ENCODE measurements around the gene IFRD2.
"Not testable (repeated sequence)": the region's sequence is repeated elsewhere in the genome, so short reads cannot be mapped to it uniquely, and the experiment has no call there.

Gene IFRD2

DNA sequence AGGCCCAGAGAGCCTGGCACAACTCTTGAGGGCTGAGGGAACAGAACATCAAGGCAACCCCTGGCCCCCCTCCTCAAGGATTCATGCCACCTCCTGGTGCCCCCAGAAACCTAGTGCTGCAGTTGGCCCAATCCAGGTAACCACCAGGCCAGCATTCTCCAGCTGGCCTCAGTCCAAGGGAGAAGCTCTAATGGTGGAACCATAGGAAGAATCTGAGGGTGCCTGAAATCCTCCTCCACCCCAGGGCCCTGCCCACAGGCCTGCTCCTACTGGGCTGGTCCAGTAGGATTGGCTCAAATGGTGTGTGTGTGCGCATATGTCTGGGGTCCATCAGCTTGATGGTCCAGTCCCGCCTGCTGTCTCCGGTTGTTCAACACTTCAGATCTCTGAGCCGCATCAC lies 22.6 kb upstream of the IFRD2 start:
- no peaks in the 10 kb centered on the region for H3K27me3 ChIP-seq (ENCODE audit: insufficient read depth, low read length, poor library complexity)
- H3K4ac ChIP-seq (ENCODE audit: low read depth, low read length), result no peak overlapping the region
- H3K18ac ChIP-seq (ENCODE audit: low read length), result no peak overlapping the region
- no peak overlapping the region for H2AK5ac ChIP-seq (ENCODE audit: low read length)
- no peak overlapping the region for H2BK120ac ChIP-seq (ENCODE audit: low read depth, low read length)
- H3K4me1 ChIP-seq (ENCODE audit: control insufficient read depth, low read depth, low read length), result peaks cover 9% of the 10 kb centered on the region
- no peak overlapping the region for H3K4me2 ChIP-seq (ENCODE audit: low read length)
- peaks cover 10% of the 10 kb centered on the region for H3K36me3 ChIP-seq (ENCODE audit: control insufficient read depth, insufficient read depth, low read length)
- peak overlapping the region; percentile 87 for H2BK5ac ChIP-seq (ENCODE audit: low read length)
- H4K8ac ChIP-seq (ENCODE audit: low read depth, low read length), result no peak overlapping the region
- H4K5ac ChIP-seq (ENCODE audit: low read length), result no peak overlapping the region
- no peak overlapping the region for H3K23ac ChIP-seq (ENCODE audit: low read length)
- no peak overlapping the region for H3K9ac ChIP-seq (ENCODE audit: low read length)
- H3K56ac ChIP-seq (ENCODE audit: low read length), result peak overlapping the region; percentile 78
- no CpG with 5 or more reads among the region's 4 CpGs for WGBS (ENCODE audit: extremely low coverage, insufficient coverage, low lambda C conversion rate)
- H3K79me2 ChIP-seq (ENCODE audit: control insufficient read depth, insufficient read depth, low read length), result peaks cover 16% of the 10 kb centered on the region
- H3K27ac ChIP-seq (ENCODE audit: low read depth, low read length), result peak overlapping the region; percentile 51
- H2BK15ac ChIP-seq (replicated peaks; ENCODE audit: low read depth), result no peak overlapping the region
- no peak overlapping the region for H3K4me3 ChIP-seq (ENCODE audit: low read length)
- DNase-seq, result no peak
- H3K79me1 ChIP-seq (ENCODE audit: low read length), result peaks cover 19% of the 10 kb centered on the region

GRCh38 chr3:50314342-50314741 lies 22.1 kb upstream of the IFRD2 start:
- Histone ChIP-seq H3K9ac (ENCODE audit: low read length) (peak overlapping the region; percentile 22), H3K4me2 (ENCODE audit: low read length) (peak overlapping the region; percentile 7), H4K5ac (ENCODE audit: low read length) (no peak overlapping the region), H3K56ac (ENCODE audit: low read length) (peak overlapping the region; percentile 78), H2BK120ac (ENCODE audit: low read depth, low read length) (no peak overlapping the region), H3K79me1 (ENCODE audit: low read length) (peaks cover 15% of the 10 kb centered on the region), H3K18ac (ENCODE audit: low read length) (no peak overlapping the region), H3K27ac (ENCODE audit: low read depth, low read length) (peak overlapping the region; percentile 51), H3K4me1 (ENCODE audit: control insufficient read depth, low read depth, low read length) (peaks cover 9% of the 10 kb centered on the region), H3K23ac (ENCODE audit: low read length) (no peak overlapping the region), H4K8ac (ENCODE audit: low read depth, low read length) (no peak overlapping the region), H3K27me3 (ENCODE audit: insufficient read depth, low read length, poor library complexity) (no peaks in the 10 kb centered on the region), H2AK5ac (ENCODE audit: low read length) (peak overlapping the region; percentile 15), H2BK15ac (replicated peaks; ENCODE audit: low read depth) (no peak overlapping the region), H3K4me3 (ENCODE audit: low read length) (no peak overlapping the region), H3K4ac (ENCODE audit: low read depth, low read length) (peak overlapping the region; percentile 2), H2BK5ac (ENCODE audit: low read length) (peak overlapping the region; percentile 87), H3K79me2 (ENCODE audit: control insufficient read depth, insufficient read depth, low read length) (peaks cover 12% of the 10 kb centered on the region), H3K36me3 (ENCODE audit: control insufficient read depth, insufficient read depth, low read length) (peaks cover 6% of the 10 kb centered on the region)
- WGBS (ENCODE audit: extremely low coverage, insufficient coverage, low lambda C conversion rate), result no CpG with 5 or more reads among the region's 3 CpGs
- peak; percentile 23 for DNase-seq

DNA sequence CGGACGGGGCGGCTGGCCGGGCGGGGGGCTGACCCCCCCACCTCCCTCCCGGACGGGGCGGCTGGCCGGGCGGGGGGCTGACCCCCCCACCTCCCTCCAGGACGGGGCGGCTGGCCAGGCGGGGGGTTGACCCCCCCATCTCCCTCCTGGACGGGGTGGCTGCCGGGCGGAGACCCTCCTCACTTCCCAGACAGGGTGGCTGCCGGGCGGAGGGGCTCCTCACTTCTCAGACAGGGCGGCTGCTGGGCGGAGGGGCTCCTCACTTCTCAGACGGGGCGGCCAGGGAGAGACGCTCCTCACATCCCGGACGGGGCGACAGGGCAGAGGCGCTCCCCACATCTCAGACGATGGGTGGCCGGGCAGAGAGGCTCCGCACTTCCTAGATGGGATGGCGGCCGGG lies 19.8 kb upstream of the IFRD2 start:
- H3K4me1 ChIP-seq (ENCODE audit: control insufficient read depth, low read depth, low read length); H3K36me3 ChIP-seq (ENCODE audit: control insufficient read depth, insufficient read depth, low read length); H4K8ac ChIP-seq (ENCODE audit: low read depth, low read length); H3K4me3 ChIP-seq (ENCODE audit: low read length); H3K23ac ChIP-seq (ENCODE audit: low read length); H3K4me2 ChIP-seq (ENCODE audit: low read length); H3K56ac ChIP-seq (ENCODE audit: low read length); H3K9ac ChIP-seq (ENCODE audit: low read length); H3K18ac ChIP-seq (ENCODE audit: low read length); H3K79me2 ChIP-seq (ENCODE audit: control insufficient read depth, insufficient read depth, low read length); H2BK15ac ChIP-seq (replicated peaks; ENCODE audit: low read depth); H4K5ac ChIP-seq (ENCODE audit: low read length); H3K27me3 ChIP-seq (ENCODE audit: insufficient read depth, low read length, poor library complexity); H2BK5ac ChIP-seq (ENCODE audit: low read length); H3K27ac ChIP-seq (ENCODE audit: low read depth, low read length); H3K4ac ChIP-seq (ENCODE audit: low read depth, low read length); H2BK120ac ChIP-seq (ENCODE audit: low read depth, low read length); DNase-seq; H2AK5ac ChIP-seq (ENCODE audit: low read length); H3K79me1 ChIP-seq (ENCODE audit: low read length): not testable (repeated sequence)
- WGBS (ENCODE audit: extremely low coverage, insufficient coverage, low lambda C conversion rate), result no CpG with 5 or more reads among the region's 32 CpGs

DNA sequence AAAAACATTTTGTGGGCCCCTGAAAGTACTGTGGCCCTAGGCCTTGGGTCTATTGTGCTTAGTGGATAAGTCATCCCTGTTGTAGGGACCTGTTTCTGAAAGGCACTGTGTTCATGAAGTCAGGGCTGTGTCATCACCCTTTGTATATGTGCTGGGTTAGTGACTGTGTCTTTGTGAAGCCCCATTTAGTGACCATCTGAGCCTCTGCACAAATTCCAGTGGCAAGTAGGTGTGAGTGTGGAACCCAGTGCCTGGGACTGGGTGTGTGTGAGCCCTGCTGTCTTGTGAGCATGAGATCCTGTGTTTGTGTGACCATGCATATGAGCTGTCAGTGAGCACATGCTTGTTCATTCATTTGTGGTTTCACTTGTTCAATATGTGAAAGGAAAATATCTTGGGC lies 12.4 kb upstream of the IFRD2 start:
- H3K4me2 ChIP-seq (ENCODE audit: low read length), result no peak overlapping the region
- DNase-seq, result no peak

DNA sequence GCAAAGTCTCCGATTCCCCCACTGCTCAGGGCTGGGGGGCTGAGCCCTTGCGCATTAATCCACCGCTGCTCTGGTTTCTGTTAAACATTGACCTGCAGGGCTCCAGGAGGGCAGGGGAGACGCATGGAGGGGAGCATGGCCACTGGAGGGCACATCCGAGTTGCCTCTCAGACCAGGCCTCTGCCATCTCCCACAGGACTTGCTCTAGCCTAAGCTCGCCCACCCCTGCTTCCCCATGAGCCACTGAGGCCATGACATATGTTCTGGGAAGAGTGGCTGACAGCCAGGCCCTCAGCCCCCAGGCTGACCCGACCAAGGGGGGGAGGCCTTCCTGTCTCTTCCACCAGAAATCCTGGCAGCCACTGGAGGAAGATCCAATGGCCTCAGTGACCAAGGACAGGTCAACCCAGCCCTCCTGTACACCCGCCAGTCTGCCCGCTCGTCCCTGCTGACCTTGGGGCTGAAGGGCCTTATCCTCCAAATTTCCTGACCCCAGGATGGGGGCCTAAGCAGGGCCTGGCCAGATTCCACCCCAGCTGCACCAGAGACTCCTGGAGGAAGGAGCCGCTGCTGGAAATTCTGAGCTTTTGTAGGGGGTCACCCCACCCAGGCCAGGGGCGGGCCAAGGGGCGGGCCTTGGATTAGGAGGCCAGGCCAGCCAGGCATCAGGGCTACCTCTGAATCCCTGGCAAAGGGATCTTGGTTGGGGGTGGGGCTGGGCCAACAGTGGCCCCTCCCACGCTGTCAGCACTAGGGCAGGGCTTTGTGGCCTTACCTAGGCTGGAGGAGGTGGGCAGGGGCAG lies 11.0 kb upstream of the IFRD2 start, which contains the start of gene HYAL1:
Gene HYAL1, minus strand, starts transcription at position 562 of the 803 bp plus-strand sequence. CDS start 618 bp downstream, outside the sequence.
- H4K8ac ChIP-seq (ENCODE audit: low read depth, low read length), result no peak within 1 kb of the TSS
- H3K4me1 ChIP-seq (ENCODE audit: control insufficient read depth, low read depth, low read length), result peaks cover 6% of the 10 kb centered on the region
- no peaks in the 10 kb centered on the region for H3K79me1 ChIP-seq (ENCODE audit: low read length)
- H3K27me3 ChIP-seq (ENCODE audit: insufficient read depth, low read length, poor library complexity), result no peaks in the 10 kb centered on the region
- peak within 1 kb of the TSS; percentile 25 for H3K9ac ChIP-seq (ENCODE audit: low read length)
- no peaks in the 10 kb centered on the region for H3K36me3 ChIP-seq (ENCODE audit: control insufficient read depth, insufficient read depth, low read length)
- H3K4me3 ChIP-seq (ENCODE audit: low read length), result no peak within 1 kb of the TSS
- no peak within 1 kb of the TSS for H3K4me2 ChIP-seq (ENCODE audit: low read length)
- no peak within 1 kb of the TSS for H2BK120ac ChIP-seq (ENCODE audit: low read depth, low read length)
- H3K56ac ChIP-seq (ENCODE audit: low read length), result peak within 1 kb of the TSS; percentile 35
- H3K4ac ChIP-seq (ENCODE audit: low read depth, low read length), result no peak within 1 kb of the TSS
- no peak within 1 kb of the TSS for H2BK15ac ChIP-seq (replicated peaks; ENCODE audit: low read depth)
- no peak within 1 kb of the TSS for H2AK5ac ChIP-seq (ENCODE audit: low read length)
- no CpG with 5 or more reads among the region's 14 CpGs for WGBS (ENCODE audit: extremely low coverage, insufficient coverage, low lambda C conversion rate)
- no peak within 1 kb of the TSS for H4K5ac ChIP-seq (ENCODE audit: low read length)
- peak; percentile 84 for DNase-seq
- no peak within 1 kb of the TSS for H3K23ac ChIP-seq (ENCODE audit: low read length)
- H3K79me2 ChIP-seq (ENCODE audit: control insufficient read depth, insufficient read depth, low read length), result no peaks in the 10 kb centered on the region
- no peak within 1 kb of the TSS for H2BK5ac ChIP-seq (ENCODE audit: low read length)
- H3K27ac ChIP-seq (ENCODE audit: low read depth, low read length), result no peak within 1 kb of the TSS
- no peak within 1 kb of the TSS for H3K18ac ChIP-seq (ENCODE audit: low read length)

More for the DNA sequence above, 12.4 kb upstream of the IFRD2 start:
- H2BK5ac ChIP-seq (ENCODE audit: low read length), result no peak overlapping the region
- H3K4ac ChIP-seq (ENCODE audit: low read depth, low read length), result no peak overlapping the region
- no peak overlapping the region for H4K5ac ChIP-seq (ENCODE audit: low read length)
- H2AK5ac ChIP-seq (ENCODE audit: low read length), result no peak overlapping the region
- H3K27ac ChIP-seq (ENCODE audit: low read depth, low read length), result no peak overlapping the region
- no peak overlapping the region for H3K9ac ChIP-seq (ENCODE audit: low read length)
- no peak overlapping the region for H2BK120ac ChIP-seq (ENCODE audit: low read depth, low read length)
- H3K4me1 ChIP-seq (ENCODE audit: control insufficient read depth, low read depth, low read length), result peaks cover 5% of the 10 kb centered on the region
- H3K27me3 ChIP-seq (ENCODE audit: insufficient read depth, low read length, poor library complexity), result no peaks in the 10 kb centered on the region
- H4K8ac ChIP-seq (ENCODE audit: low read depth, low read length), result no peak overlapping the region
- no peak overlapping the region for H3K4me3 ChIP-seq (ENCODE audit: low read length)
- no peak overlapping the region for H3K56ac ChIP-seq (ENCODE audit: low read length)
- no peaks in the 10 kb centered on the region for H3K79me1 ChIP-seq (ENCODE audit: low read length)
- no peak overlapping the region for H3K18ac ChIP-seq (ENCODE audit: low read length)
- no peaks in the 10 kb centered on the region for H3K79me2 ChIP-seq (ENCODE audit: control insufficient read depth, insufficient read depth, low read length)
- no peak overlapping the region for H2BK15ac ChIP-seq (replicated peaks; ENCODE audit: low read depth)
- no peaks in the 10 kb centered on the region for H3K36me3 ChIP-seq (ENCODE audit: control insufficient read depth, insufficient read depth, low read length)
- no peak overlapping the region for H3K23ac ChIP-seq (ENCODE audit: low read length)

All from mesendoderm (in vitro differentiated cells).